Panc1 (cell line): ENCODE measurements around the gene NANOGP8. TPM values are rescaled to one million over a fixed set of nuclear protein-coding genes. Genes with fewer than 3 reads are reported as not detected.

ENCODE experiments used
- ATAC-seq: fragments of 200-7000 bp; cut with Tn5 transposase; 2 replicates; pipeline ENCODE4 v1.9.1; 2020; ENCODE audit warnings: mild to moderate bottlenecking, moderate library complexity
- BruUV-seq: library from RNA; stranded (reverse); fragments of 400-500 nt; replicated peaks from 2 replicates; lab custom pipeline; 2021; lab: Mats Ljungman, UMichigan
- CTCF ChIA-PET: fragments of 300-600 bp; sonication (Branson Sonifier 250); formaldehyde crosslinking; loops from one replicate; lab custom pipeline; 2022; ENCODE audit warnings: antibody characterized with exemption; lab: Charles Lee
- POLR2A ChIA-PET: fragments of 300-600 bp; sonication (Branson Sonifier 250); formaldehyde crosslinking; loops from one replicate; lab custom pipeline; 2022; ENCODE audit warnings: antibody characterized with exemption; lab: Charles Lee
- DNase-seq: peaks from one replicate; pipeline ENCODE4 v3.0.0-alpha.2; 2010; ENCODE audit warnings: low read depth, low spot score
- H3K27ac ChIP-seq: 2 replicates; pipeline ENCODE4 v1.5.1; 2011; ENCODE audit warnings: mild to moderate bottlenecking, low read length, inconsistent platforms
- H3K27me3 ChIP-seq: fragments of 200-500 bp; sonication (Bioruptor generic); 2 replicates; pipeline ENCODE4 v1.6.0; 2014; ENCODE audit warnings: low read length, inconsistent platforms; ENCODE audit not compliant: control insufficient read depth, insufficient read depth
- H3K36me3 ChIP-seq: fragments of 200-500 bp; sonication (Bioruptor generic); 2 replicates; pipeline ENCODE4 v1.5.1; 2014; ENCODE audit warnings: inconsistent platforms, mild to moderate bottlenecking, low read length, moderate library complexity; ENCODE audit not compliant: control insufficient read depth, insufficient read depth
- H3K4me1 ChIP-seq: 2 replicates; pipeline ENCODE4 v1.5.1; 2011; ENCODE audit warnings: inconsistent platforms, mild to moderate bottlenecking, low read length, moderate library complexity; ENCODE audit not compliant: control insufficient read depth, insufficient read depth
- H3K4me3 ChIP-seq, 2 experiments: 2 replicates each; pipeline ENCODE4 v1.5.1; 2011 to 2012; ENCODE audit warnings: low read depth in 2 of 2, low read length in 2 of 2, mild to moderate bottlenecking in 2 of 2, inconsistent platforms in 1 of 2, moderate library complexity in 1 of 2
- H3K9me3 ChIP-seq: fragments of 200-500 bp; sonication (Bioruptor generic); 2 replicates; pipeline ENCODE4 v1.5.1; 2014; ENCODE audit warnings: low read depth, mild to moderate bottlenecking, inconsistent platforms, low read length, moderate library complexity; ENCODE audit not compliant: control insufficient read depth, insufficient read depth
- POLR2AphosphoS5 ChIP-seq: IDR thresholded peaks from 2 replicates; pipeline ENCODE4 v1.6.1; 2012; ENCODE audit warnings: mild to moderate bottlenecking, low read depth, low read length, moderate library complexity
- SIN3A ChIP-seq: IDR thresholded peaks from 2 replicates; pipeline ENCODE4 v1.6.1; 2012; ENCODE audit warnings: low read depth, mild to moderate bottlenecking, low read length, moderate library complexity, borderline replicate concordance; ENCODE audit not compliant: insufficient read depth
- TCF7L2 ChIP-seq: IDR thresholded peaks from 2 replicates; pipeline ENCODE4 v1.6.1; 2011; ENCODE audit warnings: mild to moderate bottlenecking, low read depth, low read length, inconsistent platforms
- in situ Hi-C: cut with HindIII; loops from 2 replicates; pipeline ENCODE4 v1.10.0; 2016; ENCODE audit warnings: low sequenced_read_pairs, low pct_unique_long_range_greater_than_20kb
- intact Hi-C: fragments of 100-400 bp; cut with micrococcal nuclease; formaldehyde crosslinking; loops from one replicate; pipeline ENCODE4 v1.10.0; 2022; ENCODE audit not compliant: unreplicated experiment
- total RNA-seq: library from RNA; stranded (reverse); gene quantifications from one replicate; pipeline ENCODE4 v1.2.1, GENCODE V29; 2021; ENCODE audit not compliant: unreplicated experiment
- TF ChIP-seq, protein P1 (sequence below): fragments of 450-650 bp; IDR thresholded peaks from 2 replicates; pipeline ENCODE4 v1.5.1; 2017; ENCODE audit warnings: mild to moderate bottlenecking
- TF ChIP-seq, protein P2 (sequence below), 2 experiments: IDR thresholded peaks; 2 replicates each; pipeline ENCODE4 v1.6.1; 2011 to 2012; ENCODE audit warnings: low read depth in 2 of 2, control low read depth in 1 of 2, low read length in 1 of 2, mild to moderate bottlenecking in 1 of 2, moderate library complexity in 1 of 2; ENCODE audit not compliant: insufficient read depth in 1 of 2

Gene NANOGP8
- total RNA-seq, 1 experiment from 2014 or later: not detected

DNA sequence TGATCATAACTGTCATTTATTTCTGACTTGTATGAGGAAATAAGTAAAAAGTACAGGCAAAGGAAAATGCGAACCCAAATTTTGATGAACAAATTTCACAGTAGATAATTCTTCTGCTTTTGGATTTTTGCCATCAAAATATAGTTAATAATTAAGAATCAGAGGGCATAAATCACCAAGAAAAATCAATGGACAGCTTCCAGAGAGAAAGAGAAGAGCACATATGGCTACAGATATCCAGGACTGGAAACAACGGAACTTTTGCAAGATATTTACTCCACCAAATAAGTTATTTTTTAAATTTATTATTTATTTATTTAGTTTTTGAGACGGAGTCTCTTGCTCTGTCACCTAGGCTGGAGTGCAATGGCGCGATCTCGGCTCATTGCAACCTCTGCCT, 35.1 kb upstream of the NANOGP8 start:
- intact Hi-C loops: no loop called here
- POLR2A ChIA-PET: no interaction called here

DNA sequence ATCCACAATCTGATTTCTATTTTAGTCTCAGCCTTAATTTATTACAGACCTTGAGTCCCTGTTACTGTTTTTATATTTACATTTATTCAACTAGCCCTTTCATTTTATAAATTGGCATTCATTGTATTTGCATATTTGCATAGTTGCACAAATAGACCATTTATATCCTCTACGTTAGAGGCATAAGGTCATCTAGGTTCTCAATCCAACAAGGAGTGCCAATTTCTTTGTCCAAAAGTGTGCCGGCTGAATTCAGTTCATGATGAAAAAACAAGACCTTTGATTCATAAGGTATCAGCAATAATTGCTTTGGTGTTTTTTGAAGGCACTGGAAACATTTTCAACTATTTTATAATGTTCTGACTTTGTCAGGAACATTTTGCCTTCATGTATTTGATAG, 33.9 kb upstream of the NANOGP8 start:
- in situ Hi-C loops: no loop called here
- intact Hi-C loops: no loop called here
- Histone ChIP-seq H3K9me3 (no peaks in the 10 kb centered on the region), H3K27ac (no peak overlapping the region), H3K36me3 (no peaks in the 10 kb centered on the region), H3K27me3 (no peaks in the 10 kb centered on the region), H3K4me1 (no peaks in the 10 kb centered on the region), H3K4me3 (no peak overlapping the region)
- no peak for ATAC-seq
- DNase-seq: no peak
- TF ChIP-seq SIN3A: no peak
- TF ChIP-seq, protein P1, sequence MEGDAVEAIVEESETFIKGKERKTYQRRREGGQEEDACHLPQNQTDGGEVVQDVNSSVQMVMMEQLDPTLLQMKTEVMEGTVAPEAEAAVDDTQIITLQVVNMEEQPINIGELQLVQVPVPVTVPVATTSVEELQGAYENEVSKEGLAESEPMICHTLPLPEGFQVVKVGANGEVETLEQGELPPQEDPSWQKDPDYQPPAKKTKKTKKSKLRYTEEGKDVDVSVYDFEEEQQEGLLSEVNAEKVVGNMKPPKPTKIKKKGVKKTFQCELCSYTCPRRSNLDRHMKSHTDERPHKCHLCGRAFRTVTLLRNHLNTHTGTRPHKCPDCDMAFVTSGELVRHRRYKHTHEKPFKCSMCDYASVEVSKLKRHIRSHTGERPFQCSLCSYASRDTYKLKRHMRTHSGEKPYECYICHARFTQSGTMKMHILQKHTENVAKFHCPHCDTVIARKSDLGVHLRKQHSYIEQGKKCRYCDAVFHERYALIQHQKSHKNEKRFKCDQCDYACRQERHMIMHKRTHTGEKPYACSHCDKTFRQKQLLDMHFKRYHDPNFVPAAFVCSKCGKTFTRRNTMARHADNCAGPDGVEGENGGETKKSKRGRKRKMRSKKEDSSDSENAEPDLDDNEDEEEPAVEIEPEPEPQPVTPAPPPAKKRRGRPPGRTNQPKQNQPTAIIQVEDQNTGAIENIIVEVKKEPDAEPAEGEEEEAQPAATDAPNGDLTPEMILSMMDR: no peak
- TF ChIP-seq, protein P2, sequence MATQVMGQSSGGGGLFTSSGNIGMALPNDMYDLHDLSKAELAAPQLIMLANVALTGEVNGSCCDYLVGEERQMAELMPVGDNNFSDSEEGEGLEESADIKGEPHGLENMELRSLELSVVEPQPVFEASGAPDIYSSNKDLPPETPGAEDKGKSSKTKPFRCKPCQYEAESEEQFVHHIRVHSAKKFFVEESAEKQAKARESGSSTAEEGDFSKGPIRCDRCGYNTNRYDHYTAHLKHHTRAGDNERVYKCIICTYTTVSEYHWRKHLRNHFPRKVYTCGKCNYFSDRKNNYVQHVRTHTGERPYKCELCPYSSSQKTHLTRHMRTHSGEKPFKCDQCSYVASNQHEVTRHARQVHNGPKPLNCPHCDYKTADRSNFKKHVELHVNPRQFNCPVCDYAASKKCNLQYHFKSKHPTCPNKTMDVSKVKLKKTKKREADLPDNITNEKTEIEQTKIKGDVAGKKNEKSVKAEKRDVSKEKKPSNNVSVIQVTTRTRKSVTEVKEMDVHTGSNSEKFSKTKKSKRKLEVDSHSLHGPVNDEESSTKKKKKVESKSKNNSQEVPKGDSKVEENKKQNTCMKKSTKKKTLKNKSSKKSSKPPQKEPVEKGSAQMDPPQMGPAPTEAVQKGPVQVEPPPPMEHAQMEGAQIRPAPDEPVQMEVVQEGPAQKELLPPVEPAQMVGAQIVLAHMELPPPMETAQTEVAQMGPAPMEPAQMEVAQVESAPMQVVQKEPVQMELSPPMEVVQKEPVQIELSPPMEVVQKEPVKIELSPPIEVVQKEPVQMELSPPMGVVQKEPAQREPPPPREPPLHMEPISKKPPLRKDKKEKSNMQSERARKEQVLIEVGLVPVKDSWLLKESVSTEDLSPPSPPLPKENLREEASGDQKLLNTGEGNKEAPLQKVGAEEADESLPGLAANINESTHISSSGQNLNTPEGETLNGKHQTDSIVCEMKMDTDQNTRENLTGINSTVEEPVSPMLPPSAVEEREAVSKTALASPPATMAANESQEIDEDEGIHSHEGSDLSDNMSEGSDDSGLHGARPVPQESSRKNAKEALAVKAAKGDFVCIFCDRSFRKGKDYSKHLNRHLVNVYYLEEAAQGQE (IDR thresholded peaks at IDR 0.05; ENCODE audit: insufficient read depth in 1 of 2, low read depth in 2 of 2, low read length in 1 of 2): no peak
- TF ChIP-seq POLR2AphosphoS5: no peak
- TF ChIP-seq TCF7L2: no peak
- CTCF ChIA-PET: no interaction called here
- POLR2A ChIA-PET: no interaction called here
- BruUV-seq: no TSS peak

More for the DNA sequence above, 35.1 kb upstream of the NANOGP8 start:
- H3K36me3 ChIP-seq: no peaks in the 10 kb centered on the region
- H3K27me3 ChIP-seq: no peaks in the 10 kb centered on the region
- no peak overlapping the region for H3K27ac ChIP-seq
- no peaks in the 10 kb centered on the region for H3K9me3 ChIP-seq
- CTCF ChIA-PET: no interaction called here
- no peak for DNase-seq
- in situ Hi-C loops: no loop called here
- TF ChIP-seq, protein P2 (IDR thresholded peaks at IDR 0.05; ENCODE audit: insufficient read depth in 1 of 2, low read depth in 2 of 2, low read length in 1 of 2): no peak
- TF ChIP-seq, protein P1: no peak
- TF ChIP-seq TCF7L2 (no peak), POLR2AphosphoS5 (no peak), SIN3A (no peak)
- no TSS peak for BruUV-seq
- no peaks in the 10 kb centered on the region for H3K4me1 ChIP-seq
- H3K4me3 ChIP-seq: no peak overlapping the region
- ATAC-seq: no peak
